ENCODE data around the gene FKTN.

The FKTN gene

DNA sequence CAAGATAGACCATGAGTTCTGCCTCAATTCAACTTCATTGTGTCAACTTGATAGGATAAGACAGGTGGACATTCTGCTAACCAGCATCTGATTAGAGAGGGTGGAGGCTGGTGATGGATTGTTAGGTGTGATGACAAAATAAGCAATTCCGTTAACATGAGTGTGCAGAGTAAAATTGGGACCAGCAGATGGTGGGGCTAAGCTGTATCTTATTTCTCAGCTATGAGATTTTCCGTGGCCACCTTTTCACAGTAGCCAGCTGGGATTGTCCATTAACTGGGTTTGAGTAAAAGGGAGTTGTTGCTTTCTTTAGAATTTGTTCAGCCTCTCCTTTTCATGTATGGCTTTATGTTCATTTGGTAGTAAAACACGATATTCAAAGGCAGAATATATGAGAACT is 75.5 kb downstream of the FKTN start:
- no peak for DNase-seq

DNA sequence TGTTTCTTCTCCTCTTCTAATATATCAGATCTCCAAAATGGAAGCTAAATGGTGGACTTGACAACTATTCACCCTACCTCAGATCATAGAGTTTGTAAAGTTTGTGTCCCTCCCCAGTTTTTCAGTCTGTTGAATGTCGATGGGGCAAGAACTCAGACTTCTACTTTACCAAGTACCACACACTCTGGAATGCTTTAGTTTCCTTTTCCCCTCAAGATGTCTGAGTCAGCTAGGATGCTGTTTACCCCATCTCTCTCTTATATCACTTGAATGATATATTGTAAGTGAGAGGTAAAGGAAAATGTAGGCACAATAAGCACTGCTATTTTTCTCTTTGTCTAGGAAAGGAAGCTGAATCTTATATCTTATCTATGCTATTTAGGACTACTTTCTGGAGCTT is 78.4 kb downstream of the FKTN start:
- no peak for DNase-seq

DNA sequence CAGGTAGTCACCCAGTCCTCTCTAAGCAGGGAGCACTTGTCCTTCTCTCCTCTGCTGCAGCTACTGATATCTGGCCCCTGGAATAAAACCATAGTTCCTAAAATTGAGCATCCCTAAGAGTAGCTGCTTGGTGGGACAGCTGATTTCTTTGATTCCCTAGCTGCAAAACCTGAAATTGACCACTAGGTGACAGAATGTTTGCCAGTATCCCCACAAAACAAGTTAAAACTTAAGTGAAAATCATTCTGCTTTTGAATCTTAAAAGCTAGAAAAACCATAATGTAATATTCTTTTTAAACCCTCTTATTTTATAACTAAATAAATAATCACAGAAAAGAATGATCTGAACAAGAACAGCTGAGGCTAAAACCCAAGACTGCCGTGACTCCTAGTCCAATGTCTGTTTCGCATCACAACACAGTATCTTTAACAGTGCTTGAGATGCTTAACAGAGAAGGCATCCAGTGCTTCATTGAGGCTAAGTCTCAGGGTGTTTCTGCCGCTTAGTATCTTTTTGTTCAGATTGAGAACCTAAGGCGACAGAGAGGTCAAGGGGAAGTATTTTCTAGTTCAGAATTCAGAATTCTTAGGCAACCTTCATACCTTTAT is 80.0 kb downstream of the FKTN start:
- no peak for DNase-seq

DNA sequence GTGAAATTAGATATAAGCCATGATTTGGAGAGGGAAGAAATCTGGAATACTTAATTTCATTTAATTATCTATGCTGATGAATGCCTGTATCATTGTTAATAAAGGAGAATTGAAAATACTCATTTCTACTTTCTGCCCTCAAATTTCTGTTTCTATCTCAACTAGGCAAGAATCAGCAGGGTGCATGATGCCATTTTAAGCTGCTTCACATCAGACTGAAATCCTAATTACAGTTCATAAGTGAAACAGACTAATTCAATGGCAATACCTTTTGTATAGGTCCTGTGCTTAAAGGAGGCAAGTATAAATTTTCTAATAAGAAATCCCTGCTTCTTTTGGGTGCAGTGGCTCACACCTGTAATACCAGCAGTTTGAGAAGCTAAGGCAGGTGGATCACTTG is 82.0 kb downstream of the FKTN start:
- no peak for DNase-seq

DNA sequence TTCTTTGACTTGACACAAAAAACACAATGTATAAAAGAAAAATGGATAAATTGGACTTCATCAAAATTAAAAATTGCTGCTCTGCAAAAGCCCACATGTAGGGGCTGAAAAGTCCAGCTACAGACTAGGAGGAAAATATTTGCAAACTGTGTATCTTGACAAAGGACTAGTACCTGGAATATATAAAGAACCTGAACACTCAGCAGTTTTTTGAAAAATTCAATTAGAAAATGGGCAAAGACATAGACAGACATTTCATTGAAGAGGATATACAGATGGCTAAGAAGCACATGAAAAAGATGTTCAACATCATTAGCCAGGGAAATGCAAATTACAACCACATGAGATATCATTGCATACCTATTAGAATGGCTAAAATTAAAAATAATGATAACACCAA is 85.9 kb downstream of the FKTN start:
- no peak for DNase-seq

DNA sequence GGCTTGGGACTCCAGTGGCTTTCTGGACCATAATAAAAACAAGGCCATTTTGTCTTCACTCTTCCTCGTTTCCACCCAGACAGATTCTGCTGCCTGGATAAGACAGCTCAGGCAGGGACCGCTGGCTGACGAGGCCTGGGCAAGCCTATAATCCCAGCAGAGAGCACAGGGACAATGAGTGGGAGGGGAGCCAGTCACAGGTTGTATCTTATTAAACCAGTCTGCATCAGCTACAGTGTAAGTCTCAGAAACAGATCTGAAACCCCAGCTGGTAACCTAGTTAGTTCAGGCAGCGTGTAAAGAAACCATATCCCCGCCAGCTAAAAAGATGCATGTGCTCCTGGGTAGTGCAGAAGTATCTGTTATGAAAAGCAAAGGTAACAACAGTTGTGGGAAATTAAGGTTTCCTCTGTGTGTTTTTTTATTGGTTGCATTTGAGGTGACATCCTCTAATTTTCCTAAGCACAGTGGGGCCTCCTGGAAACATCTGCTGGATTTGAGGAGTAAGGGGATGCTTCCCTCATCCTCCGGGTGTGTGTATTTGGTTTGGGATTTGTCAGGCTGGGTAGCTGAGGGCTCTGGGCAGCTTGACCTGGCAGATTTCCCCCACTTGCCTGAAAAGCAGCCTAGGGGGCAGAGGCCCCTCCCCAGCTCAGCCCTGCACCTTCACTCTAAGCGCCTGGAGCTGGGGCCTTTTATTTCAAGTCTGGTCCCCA is 89.1 kb downstream of the FKTN start:
- no peak for DNase-seq

DNA sequence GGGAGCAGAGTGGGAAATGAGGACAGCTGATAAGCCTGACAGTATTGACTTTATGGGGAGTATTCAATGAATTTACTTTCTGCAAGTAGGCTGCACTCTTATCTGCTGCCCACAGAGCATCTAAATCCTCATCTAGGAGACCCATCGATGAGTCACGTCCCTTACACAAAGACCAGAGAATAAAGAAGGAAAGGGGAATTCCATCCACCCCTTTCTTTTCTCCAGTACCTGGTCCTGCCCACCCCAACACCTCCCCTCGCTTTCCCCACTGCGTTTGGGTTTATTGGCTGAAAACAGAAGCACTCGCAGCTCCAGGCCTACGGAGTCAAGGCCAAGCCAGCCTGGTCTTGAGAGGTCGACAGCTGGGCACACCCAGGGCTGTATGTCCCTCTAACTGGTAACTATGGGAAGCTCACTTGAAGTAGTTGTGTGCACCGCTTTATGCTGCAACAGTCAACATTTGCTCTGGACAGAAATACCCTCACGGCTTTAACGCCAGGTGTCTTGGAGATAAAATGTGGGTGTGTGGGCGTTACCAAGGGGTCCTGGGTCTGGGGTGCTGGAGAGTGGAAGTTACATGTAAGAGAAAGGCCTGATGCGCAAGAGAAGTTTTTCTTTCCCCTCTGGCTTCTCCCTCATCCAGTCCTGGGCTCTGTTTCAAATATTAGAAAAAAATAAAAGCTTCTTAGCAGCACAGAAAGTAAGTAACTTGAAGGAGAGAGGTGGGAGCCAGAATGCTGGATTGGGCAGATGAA is 89.8 kb downstream of the FKTN start:
- DNase-seq, result no peak

DNA sequence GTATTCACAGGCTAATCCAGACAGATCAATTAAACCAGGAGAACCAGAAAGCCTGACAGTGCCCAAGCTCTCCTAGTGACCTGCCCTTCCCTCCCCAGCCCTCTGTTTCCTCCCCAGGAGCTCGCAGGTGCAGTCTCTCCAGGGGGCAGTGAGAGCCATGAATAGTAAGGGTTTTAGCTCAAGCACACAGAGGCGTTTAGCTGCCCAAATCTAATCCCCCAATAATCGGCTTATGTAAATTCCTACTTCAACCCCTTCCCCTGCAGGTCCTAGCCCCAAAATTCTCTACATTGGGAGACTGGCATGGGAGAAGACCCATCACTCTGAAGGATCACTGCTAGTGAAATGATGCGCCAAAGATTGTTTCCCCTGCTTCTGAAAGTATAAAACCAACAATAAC is 93.9 kb downstream of the FKTN start:
- DNase-seq, result no peak

DNA sequence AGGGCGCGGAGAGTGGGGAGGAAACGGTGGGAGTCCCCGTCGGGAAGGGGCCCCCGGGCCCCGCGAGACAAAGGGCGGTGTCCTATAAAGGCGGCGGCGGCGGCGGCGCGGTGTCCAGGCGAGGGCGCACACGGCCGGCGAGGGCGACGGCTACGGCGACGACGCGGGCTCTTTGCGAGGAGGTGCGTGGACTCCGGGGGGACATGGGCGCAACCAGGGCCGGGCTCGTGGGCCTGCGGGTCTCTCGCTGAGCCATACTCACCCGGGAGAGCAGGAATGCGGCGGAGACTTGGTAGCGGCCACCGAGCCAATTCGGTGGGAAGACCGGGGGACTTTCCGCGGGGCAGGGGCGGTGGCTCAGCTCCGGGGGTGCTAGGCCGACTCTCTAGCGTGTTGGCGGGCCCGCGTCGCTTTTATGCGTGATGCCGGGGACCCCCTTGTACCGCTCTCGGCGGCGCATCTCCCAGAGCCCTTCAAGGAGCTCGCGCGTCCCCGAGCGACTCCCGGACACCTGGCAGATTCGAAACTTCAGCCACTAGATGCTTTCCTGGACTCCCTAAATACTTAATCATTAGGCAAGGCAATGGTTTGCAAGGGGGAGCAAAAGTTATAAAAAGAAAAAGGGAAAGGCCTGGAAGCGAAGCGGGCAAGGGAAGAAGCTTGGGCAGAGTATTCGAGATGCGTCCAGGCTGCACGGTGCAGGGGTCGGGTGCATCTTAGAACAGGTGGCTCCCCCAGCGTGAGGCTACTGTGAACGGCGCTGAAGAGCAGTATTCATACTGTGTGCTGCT is 98.4 kb downstream of the FKTN start:
- no peak for DNase-seq

DNA sequence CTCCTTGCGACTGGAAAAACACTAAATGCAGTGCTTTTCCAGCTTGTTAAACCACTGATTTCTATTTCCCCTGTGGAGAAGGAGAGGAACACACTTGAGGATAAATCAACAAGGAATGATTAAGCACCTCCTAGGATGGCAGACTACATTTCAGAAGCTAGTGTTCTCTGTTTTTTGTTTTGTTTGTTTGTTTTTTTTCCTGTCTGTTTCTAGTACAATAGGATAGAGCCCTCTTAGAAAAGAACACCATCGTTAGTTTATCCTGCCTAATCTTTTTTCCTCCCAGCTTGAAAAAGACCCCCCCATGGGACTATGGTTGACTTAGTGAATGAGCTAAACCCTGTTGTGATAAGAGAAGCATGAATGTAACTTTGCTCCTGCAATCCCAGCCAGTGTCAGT is 100.4 kb downstream of the FKTN start:
- no peak for DNase-seq

DNA sequence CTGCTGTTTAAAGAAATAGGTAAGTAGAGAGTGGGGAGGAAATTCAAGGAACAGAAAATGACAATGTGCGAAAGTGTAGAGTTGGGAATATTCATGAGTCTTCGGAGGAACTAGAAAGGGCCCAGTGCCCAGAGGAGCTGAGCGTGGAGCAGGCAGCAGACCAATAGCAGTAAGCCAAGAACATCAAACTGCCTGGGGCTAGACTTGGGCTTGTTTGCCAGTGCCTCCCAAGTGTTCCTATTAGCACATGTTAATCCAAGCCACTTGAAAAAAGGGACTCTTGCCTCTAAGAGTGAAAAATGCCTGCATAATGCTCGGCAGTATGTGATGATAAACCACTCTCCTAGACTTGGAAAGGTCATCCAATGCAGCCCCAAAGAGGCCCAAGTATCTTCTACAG is 103.1 kb downstream of the FKTN start:
- DNase-seq, result no peak

DNA sequence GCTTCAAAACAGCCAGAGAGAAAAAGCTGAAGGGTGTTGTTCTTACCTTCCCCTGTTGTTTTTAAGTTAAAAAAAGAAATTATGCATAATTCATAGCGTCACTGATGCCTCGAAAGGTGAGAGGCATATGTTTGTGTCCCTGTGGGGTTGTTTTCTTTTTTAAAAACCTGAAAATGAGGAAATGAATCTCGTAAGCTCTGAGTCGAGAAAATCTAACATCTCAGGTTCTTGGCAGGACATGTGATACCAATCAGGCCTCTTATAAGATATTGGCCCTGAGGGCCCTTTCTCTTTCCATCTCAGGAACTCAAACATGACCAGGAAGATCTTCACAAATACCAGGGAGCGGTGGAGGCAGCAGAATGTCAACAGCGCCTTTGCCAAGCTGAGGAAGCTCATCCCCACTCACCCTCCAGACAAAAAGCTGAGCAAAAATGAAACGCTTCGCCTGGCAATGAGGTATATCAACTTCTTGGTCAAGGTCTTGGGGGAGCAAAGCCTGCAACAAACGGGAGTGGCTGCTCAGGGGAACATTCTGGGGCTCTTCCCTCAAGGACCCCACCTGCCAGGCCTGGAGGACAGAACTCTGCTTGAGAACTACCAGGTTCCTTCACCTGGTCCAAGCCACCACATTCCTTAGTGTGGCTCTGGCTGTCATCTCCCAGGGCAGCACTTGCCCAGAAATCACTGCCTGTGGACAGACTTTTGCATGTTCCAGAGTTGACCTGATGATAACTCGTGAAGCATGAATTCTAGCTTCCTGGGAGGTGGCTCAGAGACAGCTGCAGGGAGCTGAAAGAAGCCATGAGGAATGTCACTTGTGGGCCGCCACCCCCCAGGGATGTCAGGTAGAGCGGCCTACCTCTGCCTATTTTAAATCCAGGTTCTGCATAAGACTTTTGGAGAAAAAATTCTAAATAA is 104.5 kb downstream of the FKTN start, which contains the start of gene TAL2:
TAL2 (plus strand) TSS at position 274 of the 921 bp plus-strand sequence; CDS start at position 314, 40 bp downstream.
- no peak for DNase-seq

DNA sequence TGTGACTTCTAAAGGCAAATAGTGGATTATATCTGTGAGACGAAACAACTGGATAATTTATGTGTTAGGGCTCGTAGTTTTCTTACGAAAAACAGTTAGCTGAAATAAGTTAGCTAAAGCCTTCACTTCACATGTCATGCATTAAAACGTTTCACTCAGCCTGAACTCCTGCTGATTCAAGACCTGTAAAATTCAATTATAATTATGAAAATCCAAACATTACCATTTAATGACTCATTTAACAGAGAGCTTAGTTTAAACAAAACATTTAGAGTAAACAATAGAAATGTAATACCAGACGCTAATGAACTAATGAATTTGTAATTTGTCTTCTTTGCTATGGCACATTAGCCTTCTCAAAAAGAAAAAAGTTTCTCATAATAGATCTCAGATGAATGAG is 106.0 kb downstream of the FKTN start:
- no peak for DNase-seq

DNA sequence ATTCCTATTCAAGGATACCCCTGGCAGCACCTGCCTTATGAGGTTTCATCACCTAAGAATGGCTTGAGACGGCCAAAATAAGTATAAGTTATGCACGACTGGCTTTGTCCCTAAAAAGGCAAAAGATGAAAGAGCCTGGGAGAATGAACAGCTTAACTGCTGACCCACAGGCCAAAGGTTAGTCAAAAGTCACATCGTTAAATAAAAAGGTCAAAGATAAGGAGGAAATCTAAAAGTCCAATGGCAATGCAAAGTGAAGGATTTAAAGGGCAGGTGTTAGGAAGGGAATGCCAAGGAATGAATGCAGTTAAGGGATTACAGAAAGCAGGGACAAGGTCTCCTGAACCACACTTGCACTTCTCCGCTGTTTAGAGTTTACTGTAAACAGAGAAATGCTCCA is 109.9 kb downstream of the FKTN start:
- no peak for DNase-seq

DNA sequence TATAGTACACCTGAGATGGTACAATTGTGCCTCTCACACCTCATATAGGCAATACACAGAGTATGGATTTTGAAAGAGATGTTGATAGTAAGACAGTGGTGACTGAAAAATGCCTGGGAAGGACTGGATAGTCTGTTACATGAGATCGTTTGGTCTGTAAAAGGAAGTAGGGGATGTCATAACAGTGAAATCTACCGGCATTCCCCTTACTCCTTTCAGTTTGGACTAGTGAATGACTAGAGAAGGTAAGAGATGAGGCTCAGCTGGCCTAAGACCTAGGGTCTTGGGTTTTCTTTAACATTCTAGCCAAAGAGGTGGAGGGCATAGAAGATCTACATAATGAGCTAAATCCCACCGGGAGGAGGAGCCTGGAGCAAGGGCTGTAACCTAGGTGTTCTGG is 112.4 kb downstream of the FKTN start:
- no peak for DNase-seq

DNA sequence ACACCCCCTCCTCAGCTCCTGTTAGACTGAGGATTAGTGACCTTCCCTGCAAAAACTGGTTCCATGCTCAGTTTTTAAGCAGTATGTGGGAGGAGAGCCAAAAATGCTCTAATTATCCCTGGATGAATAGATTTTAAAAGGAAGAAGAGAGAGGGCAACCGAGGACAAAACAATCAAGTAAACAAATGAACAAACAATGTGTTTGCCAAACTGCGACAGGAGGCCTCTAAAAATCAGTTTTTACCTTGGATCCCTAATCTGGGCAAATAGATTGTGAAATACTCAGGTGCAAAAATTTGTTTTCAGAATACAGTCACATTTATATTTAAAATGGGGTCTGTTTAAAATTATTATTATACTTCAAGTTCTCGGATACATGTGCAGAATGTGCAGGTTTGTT is 112.8 kb downstream of the FKTN start:
- no peak for DNase-seq

DNA sequence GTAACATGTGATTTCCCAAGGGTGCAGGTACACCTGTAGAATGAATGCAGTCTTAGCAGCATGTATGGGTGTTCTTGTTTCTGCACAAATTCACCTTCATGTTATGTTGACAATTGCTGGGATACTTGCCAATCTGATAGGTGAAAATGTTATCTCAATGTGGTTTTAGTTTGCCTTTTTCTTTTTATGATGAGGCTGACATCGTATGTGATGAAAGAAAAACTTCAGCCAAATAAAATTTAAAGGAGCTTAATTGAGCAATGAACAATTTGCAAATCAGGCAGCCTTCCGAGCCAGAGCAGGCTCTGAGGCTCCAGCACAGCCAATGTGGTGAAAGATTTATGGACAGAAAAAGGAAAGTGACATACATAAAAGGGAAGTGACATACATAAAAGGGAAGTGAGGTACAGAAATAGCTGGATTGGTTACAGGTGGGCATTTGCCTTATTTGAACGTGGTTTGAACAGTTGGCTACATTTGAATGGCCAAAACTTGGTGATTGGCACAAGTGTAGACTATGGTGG is 114.8 kb downstream of the FKTN start:
- DNase-seq, result no peak

DNA sequence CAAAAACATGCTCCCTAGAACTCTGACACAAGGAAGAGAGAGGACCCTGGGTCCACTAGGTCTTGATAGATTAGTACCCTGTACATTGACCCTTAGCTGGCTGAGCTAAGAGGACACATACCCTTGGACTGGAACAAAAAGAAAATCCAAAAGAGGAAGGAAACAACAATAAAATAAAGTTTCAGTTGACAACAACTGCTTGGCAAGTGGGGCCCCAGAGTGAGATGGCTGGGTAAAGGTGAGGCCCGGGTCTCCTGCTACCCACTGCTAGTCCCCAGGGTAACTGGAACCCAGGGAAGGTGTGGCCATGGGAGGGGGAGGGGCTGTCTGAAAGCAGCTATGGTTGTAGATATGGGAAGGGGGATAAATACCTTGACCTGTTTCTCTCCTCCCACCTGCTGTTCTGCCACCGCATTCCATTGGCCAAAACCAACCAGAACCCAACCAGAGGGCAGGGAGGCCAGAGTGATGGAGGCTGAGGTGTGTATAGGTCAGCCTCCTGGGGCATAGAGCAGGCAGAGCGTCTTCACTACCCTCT is 116.0 kb downstream of the FKTN start:
- DNase-seq, result no peak

DNA sequence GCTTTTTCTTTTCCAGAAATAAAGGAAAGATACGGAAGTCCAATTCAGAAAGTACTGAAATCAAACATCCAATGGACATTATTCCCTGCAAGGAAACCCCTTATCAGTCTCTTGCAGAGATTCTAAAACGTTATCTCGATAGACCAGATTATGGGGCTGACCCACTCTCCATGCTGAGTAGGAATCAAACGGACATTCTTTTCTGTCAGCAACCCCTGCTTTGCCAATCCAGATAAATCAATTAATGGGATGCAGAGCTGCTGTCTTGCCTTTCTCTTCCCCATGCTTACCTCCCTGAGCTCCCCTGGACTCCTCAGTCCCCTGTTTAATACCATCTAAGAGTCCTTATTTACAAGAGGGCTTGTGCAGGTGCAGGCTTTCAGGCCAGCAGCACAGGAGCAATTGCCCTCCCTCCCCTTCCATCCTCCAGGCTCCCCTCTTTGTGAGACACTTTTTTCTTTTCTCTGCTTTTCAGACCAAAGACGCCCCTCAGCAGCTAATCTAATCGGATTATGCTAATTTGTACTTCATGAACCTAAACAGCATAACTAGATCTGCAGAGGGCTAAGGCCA is 118.5 kb downstream of the FKTN start:
- no peak for DNase-seq

DNA sequence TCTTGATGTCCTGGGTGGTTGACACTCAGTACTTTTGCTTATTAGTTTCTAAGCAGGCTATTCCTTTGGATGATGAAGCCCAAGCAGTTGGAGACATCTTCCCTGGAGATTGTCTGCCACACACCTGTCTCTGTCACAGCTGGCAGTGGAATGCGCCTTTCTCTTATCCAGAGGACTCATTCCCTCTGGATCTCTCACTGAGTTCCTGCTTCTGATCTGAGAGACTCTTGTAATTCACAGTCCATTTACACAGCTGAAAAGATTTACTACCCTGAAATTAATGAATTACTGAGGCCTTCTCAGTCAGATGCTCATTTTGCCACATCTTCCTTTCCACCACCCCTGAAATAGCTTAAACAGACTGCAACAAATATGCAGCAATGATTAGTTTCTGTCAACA is 120.2 kb downstream of the FKTN start:
- DNase-seq, result no peak

DNA sequence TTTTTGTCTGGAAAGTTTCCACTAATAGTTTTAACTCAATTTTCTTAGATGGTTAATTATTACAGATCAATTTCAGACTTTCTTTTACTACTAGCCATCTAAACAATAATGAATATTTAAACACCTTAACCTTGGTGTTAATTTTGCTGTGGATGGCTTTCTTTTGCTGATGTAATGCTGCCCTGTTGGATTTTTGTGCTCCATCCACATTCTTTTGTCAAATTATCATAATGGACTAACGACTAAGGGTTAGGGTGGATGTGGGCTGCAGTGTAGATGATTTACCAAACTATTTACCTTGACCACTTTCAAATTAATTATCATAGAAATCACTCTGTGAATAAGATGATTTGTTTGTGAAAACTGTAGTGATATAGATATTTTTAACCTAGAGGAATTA is 120.8 kb downstream of the FKTN start:
- DNase-seq, result no peak
